Hepatocyte (in vitro differentiated cells): ENCODE data around the gene PHOX2A. TPM values are rescaled to one million over a fixed set of nuclear protein-coding genes. Genes with fewer than 3 reads are reported as not detected.
"Not testable (repeated sequence)": the region's sequence is repeated elsewhere in the genome, so short reads cannot be mapped to it uniquely, and the experiment has no call there.

ENCODE experiments used
- DNase-seq: peaks from one replicate; pipeline ENCODE4 v3.0.0-alpha.2; 2016; ENCODE audit warnings: low spot score
- H2AFZ ChIP-seq: fragments of 200-600 bp; sonication (generic); 2 replicates; pipeline ENCODE4 v1.6.0; 2016; ENCODE audit warnings: antibody characterized with exemption, mild to moderate bottlenecking
- H3K27ac ChIP-seq: fragments of 200-600 bp; sonication (generic); 2 replicates; pipeline ENCODE4 v1.5.1; 2016; ENCODE audit warnings: mild to moderate bottlenecking
- H3K27me3 ChIP-seq: fragments of 200-600 bp; sonication (generic); 2 replicates; pipeline ENCODE4 v1.6.1; 2016
- H3K36me3 ChIP-seq: fragments of 200-600 bp; sonication (generic); replicated peaks from 2 replicates; pipeline ENCODE4 v1.5.1; 2016; ENCODE audit warnings: low read depth; ENCODE audit not compliant: insufficient read depth
- H3K4me1 ChIP-seq: fragments of 200-600 bp; sonication (generic); 2 replicates; pipeline ENCODE4 v1.5.1; 2016; ENCODE audit warnings: mild to moderate bottlenecking, moderate library complexity; ENCODE audit not compliant: insufficient read depth
- H3K4me2 ChIP-seq: fragments of 200-600 bp; sonication (generic); 2 replicates; pipeline ENCODE4 v1.6.0; 2016
- H3K4me3 ChIP-seq: fragments of 200-600 bp; sonication (generic); 2 replicates; pipeline ENCODE4 v1.5.1; 2016; ENCODE audit warnings: mild to moderate bottlenecking
- H3K79me2 ChIP-seq: fragments of 200-600 bp; sonication (generic); 2 replicates; pipeline ENCODE4 v1.6.0; 2017; ENCODE audit warnings: mild to moderate bottlenecking
- H3K9me2 ChIP-seq: fragments of 200-600 bp; sonication (generic); replicated peaks from 2 replicates; pipeline ENCODE4 v1.6.0; 2017; ENCODE audit warnings: mild to moderate bottlenecking; ENCODE audit not compliant: insufficient read depth
- H3K9me3 ChIP-seq: fragments of 200-600 bp; sonication (generic); 2 replicates; pipeline ENCODE4 v1.5.1; 2016; ENCODE audit warnings: low read depth, mild to moderate bottlenecking
- H4K20me1 ChIP-seq: fragments of 200-600 bp; sonication (generic); 2 replicates; pipeline ENCODE4 v1.6.0; 2016; ENCODE audit warnings: mild to moderate bottlenecking; ENCODE audit not compliant: insufficient read depth, poor library complexity, severe bottlenecking
- EZH2 ChIP-seq: fragments of 200-600 bp; sonication (generic); IDR thresholded peaks from 2 replicates; pipeline ENCODE4 v1.6.1; 2016; ENCODE audit warnings: antibody characterized with exemption, mild to moderate bottlenecking, borderline replicate concordance
- EZH2phosphoT487 ChIP-seq: fragments of 200-600 bp; sonication (generic); IDR thresholded peaks from one replicate; pipeline ENCODE4 v1.6.1; 2018; ENCODE audit warnings: antibody characterized with exemption, mild to moderate bottlenecking, low read depth, moderate library complexity; ENCODE audit not compliant: unreplicated experiment, severe bottlenecking
- WGBS: methylation state at CpG from one replicate; pipeline ENCODE4 v1.1.6; 2016; ENCODE audit warnings: low lambda C conversion rate; ENCODE audit errors: missing lambda C conversion rate; 5-methylcytosine and 5-hydroxymethylcytosine counted together
- polyA plus RNA-seq: library from polyadenylated mRNA; unstranded; fragments of >200 nt; fragmentation: Nextera tagmentation; extraction: Ambion mirVana; gene quantifications from 2 replicates; pipeline ENCODE4 v1.2.1, GENCODE V29; 2016
- total RNA-seq: library from RNA; depleted of rRNA; stranded (reverse); fragments of >200 nt; gene quantifications from 2 replicates; pipeline ENCODE4 v1.2.3, GENCODE V29; 2014
- TF ChIP-seq, protein P1 (sequence below): fragments of 200-600 bp; sonication (generic); IDR thresholded peaks from 2 replicates; pipeline ENCODE4 v1.5.1; 2016; ENCODE audit warnings: antibody characterized with exemption, mild to moderate bottlenecking; ENCODE audit not compliant: poor library complexity

Gene PHOX2A
- total and polyA plus RNA-seq, 2 experiments from 2014 or later = not detected

DNA sequence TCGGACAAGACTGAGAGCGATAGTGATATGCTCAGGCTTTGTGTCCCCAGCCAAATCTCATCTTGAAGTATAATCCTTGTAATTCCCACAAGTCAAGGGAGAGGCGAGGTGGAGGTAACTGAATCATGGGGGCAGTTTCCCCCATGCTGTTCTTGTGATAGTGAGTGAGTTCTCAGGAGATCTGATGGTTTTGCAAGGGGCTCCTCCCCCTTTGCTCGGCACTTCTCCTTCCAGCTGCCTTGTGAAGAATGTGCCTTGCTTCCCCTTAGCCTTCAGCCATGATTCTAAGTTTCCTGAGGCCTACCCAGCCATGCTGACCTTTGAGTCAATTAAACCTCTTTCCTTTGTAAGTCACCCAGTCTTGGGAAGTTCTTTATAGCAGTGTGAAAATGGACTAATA is 34.9 kb downstream of the PHOX2A start:
- 70% methylated on average over 4 of the region's 4 CpGs for WGBS
- no peak for DNase-seq
- Histone ChIP-seq H3K4me1 (no peaks in the 10 kb centered on the region), H3K9me3 (peaks cover 4% of the 10 kb centered on the region), H3K79me2 (no peaks in the 10 kb centered on the region), H3K4me2 (no peak overlapping the region), H3K4me3 (no peak overlapping the region), H2AFZ (no peak overlapping the region), H4K20me1 (no peaks in the 10 kb centered on the region), H3K27ac (no peak overlapping the region), H3K9me2 (no peaks in the 10 kb centered on the region), H3K27me3 (peaks cover under 1% of the 10 kb centered on the region), H3K36me3 (no peaks in the 10 kb centered on the region)
- no peak for TF ChIP-seq EZH2
- TF ChIP-seq, protein P1, sequence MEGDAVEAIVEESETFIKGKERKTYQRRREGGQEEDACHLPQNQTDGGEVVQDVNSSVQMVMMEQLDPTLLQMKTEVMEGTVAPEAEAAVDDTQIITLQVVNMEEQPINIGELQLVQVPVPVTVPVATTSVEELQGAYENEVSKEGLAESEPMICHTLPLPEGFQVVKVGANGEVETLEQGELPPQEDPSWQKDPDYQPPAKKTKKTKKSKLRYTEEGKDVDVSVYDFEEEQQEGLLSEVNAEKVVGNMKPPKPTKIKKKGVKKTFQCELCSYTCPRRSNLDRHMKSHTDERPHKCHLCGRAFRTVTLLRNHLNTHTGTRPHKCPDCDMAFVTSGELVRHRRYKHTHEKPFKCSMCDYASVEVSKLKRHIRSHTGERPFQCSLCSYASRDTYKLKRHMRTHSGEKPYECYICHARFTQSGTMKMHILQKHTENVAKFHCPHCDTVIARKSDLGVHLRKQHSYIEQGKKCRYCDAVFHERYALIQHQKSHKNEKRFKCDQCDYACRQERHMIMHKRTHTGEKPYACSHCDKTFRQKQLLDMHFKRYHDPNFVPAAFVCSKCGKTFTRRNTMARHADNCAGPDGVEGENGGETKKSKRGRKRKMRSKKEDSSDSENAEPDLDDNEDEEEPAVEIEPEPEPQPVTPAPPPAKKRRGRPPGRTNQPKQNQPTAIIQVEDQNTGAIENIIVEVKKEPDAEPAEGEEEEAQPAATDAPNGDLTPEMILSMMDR = no peak
- TF ChIP-seq EZH2phosphoT487 = no peak

- no peak for DNase-seq
- no peak overlapping the region for H2AFZ ChIP-seq
- H3K4me2 ChIP-seq = no peak overlapping the region
- no peaks in the 10 kb centered on the region for H3K9me2 ChIP-seq
- no peak overlapping the region for H3K27ac ChIP-seq
- no peak overlapping the region for H3K4me3 ChIP-seq
- TF ChIP-seq EZH2 (no peak), EZH2phosphoT487 (no peak)
- TF ChIP-seq, protein P1 = no peak
- no peaks in the 10 kb centered on the region for H3K36me3 ChIP-seq
- H3K4me1 ChIP-seq = no peaks in the 10 kb centered on the region
- H3K9me3 ChIP-seq = peaks cover 4% of the 10 kb centered on the region
- no peaks in the 10 kb centered on the region for H3K27me3 ChIP-seq
- no peaks in the 10 kb centered on the region for H3K79me2 ChIP-seq
- no peaks in the 10 kb centered on the region for H4K20me1 ChIP-seq
- 86% methylated on average over 3 of the region's 3 CpGs for WGBS
Observed at GRCh38 chr11:72208281-72208680, 35.7 kb downstream of the PHOX2A start.

- H3K4me1 ChIP-seq, H3K36me3 ChIP-seq, DNase-seq, H3K4me3 ChIP-seq, H3K9me3 ChIP-seq, H3K4me2 ChIP-seq, H3K27me3 ChIP-seq, H4K20me1 ChIP-seq, H3K79me2 ChIP-seq, H3K27ac ChIP-seq, H2AFZ ChIP-seq, H3K9me2 ChIP-seq: not testable (repeated sequence)
- WGBS = 77% methylated on average over 2 of the region's 2 CpGs
Observed at GRCh38 chr11:72206794-72207193, 37.2 kb downstream of the PHOX2A start.

- Histone ChIP-seq H3K4me1 (no peaks in the 10 kb centered on the region), H3K79me2 (no peaks in the 10 kb centered on the region), H3K36me3 (no peaks in the 10 kb centered on the region), H3K4me2 (no peak overlapping the region), H2AFZ (no peak overlapping the region), H3K9me3 (peaks cover 3% of the 10 kb centered on the region), H3K4me3 (no peak overlapping the region), H3K9me2 (no peaks in the 10 kb centered on the region), H3K27me3 (no peaks in the 10 kb centered on the region), H3K27ac (no peak overlapping the region), H4K20me1 (no peaks in the 10 kb centered on the region)
- TF ChIP-seq, protein P1 = no peak
- no peak for TF ChIP-seq EZH2phosphoT487
- TF ChIP-seq EZH2 = no peak
- no peak for DNase-seq
Observed at GRCh38 chr11:72204886-72205285, 39.1 kb downstream of the PHOX2A start.
